Measurements from ENCODE around the gene USP34.

Gene USP34

DNA sequence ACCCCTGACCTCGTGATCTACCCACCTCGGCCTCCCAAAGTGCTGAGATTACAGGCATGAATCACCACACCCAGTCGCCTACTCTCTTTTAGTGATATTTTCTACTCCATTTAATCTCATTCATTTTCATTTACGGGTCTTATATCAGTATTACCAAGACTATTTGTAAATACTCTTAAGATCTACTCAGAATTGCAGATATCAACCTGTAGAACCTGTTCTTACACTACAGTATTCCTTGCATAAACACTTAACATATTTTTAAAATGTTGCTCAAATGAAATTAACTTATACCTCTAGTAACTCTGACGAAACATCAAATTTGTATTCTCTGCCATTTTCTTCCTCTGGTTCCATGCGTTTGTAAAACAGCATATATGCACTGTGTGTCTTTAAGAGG, 229.6 kb downstream of the USP34 start:
- TF ChIP-seq ZNF8 (CRISPR knock-in tag; IDR thresholded peaks at IDR 0.05) = no peak
- TF ChIP-seq, protein P1, sequence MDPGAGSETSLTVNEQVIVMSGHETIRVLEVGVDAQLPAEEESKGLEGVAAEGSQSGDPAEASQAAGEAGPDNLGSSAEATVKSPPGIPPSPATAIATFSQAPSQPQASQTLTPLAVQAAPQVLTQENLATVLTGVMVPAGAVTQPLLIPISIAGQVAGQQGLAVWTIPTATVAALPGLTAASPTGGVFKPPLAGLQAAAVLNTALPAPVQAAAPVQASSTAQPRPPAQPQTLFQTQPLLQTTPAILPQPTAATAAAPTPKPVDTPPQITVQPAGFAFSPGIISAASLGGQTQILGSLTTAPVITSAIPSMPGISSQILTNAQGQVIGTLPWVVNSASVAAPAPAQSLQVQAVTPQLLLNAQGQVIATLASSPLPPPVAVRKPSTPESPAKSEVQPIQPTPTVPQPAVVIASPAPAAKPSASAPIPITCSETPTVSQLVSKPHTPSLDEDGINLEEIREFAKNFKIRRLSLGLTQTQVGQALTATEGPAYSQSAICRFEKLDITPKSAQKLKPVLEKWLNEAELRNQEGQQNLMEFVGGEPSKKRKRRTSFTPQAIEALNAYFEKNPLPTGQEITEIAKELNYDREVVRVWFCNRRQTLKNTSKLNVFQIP (CRISPR knock-in tag; IDR thresholded peaks at IDR 0.05; ENCODE audit: borderline replicate concordance, low read depth) = no peak
- no peak for TF ChIP-seq SNAI2 (CRISPR knock-in tag; IDR thresholded peaks at IDR 0.05)
- no peak for TF ChIP-seq ZFP3 (CRISPR knock-in tag; IDR thresholded peaks at IDR 0.05)
- TF ChIP-seq ZNF70 (CRISPR knock-in tag; IDR thresholded peaks at IDR 0.05) = no peak
- TF ChIP-seq CSRNP3 (CRISPR knock-in tag; IDR thresholded peaks at IDR 0.05) = no peak
- no peak for TF ChIP-seq ARNTL (CRISPR knock-in tag; IDR thresholded peaks at IDR 0.05; ENCODE audit: borderline replicate concordance, low read depth)
- no peak for TF ChIP-seq ESRRG (CRISPR knock-in tag; IDR thresholded peaks at IDR 0.05)
- TF ChIP-seq TCF4 (CRISPR knock-in tag; IDR thresholded peaks at IDR 0.05; ENCODE audit: borderline replicate concordance) = no peak
- no peak for TF ChIP-seq ZNF565 (CRISPR knock-in tag; conservative IDR thresholded peaks at IDR 0.05; ENCODE audit: low read depth)
- TF ChIP-seq TSHZ2 (CRISPR knock-in tag; IDR thresholded peaks at IDR 0.05) = no peak
- no peak for TF ChIP-seq TOX (CRISPR knock-in tag; IDR thresholded peaks at IDR 0.05; ENCODE audit: borderline replicate concordance)
- TF ChIP-seq OSR1 (CRISPR knock-in tag; IDR thresholded peaks at IDR 0.05) = no peak
- TF ChIP-seq, protein P2, sequence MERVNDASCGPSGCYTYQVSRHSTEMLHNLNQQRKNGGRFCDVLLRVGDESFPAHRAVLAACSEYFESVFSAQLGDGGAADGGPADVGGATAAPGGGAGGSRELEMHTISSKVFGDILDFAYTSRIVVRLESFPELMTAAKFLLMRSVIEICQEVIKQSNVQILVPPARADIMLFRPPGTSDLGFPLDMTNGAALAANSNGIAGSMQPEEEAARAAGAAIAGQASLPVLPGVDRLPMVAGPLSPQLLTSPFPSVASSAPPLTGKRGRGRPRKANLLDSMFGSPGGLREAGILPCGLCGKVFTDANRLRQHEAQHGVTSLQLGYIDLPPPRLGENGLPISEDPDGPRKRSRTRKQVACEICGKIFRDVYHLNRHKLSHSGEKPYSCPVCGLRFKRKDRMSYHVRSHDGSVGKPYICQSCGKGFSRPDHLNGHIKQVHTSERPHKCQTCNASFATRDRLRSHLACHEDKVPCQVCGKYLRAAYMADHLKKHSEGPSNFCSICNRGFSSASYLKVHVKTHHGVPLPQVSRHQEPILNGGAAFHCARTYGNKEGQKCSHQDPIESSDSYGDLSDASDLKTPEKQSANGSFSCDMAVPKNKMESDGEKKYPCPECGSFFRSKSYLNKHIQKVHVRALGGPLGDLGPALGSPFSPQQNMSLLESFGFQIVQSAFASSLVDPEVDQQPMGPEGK (CRISPR knock-in tag; IDR thresholded peaks at IDR 0.05; ENCODE audit: borderline replicate concordance) = no peak
- no peak for TF ChIP-seq BACH2 (CRISPR knock-in tag; IDR thresholded peaks at IDR 0.05; ENCODE audit: borderline replicate concordance)
- TF ChIP-seq, protein P3, sequence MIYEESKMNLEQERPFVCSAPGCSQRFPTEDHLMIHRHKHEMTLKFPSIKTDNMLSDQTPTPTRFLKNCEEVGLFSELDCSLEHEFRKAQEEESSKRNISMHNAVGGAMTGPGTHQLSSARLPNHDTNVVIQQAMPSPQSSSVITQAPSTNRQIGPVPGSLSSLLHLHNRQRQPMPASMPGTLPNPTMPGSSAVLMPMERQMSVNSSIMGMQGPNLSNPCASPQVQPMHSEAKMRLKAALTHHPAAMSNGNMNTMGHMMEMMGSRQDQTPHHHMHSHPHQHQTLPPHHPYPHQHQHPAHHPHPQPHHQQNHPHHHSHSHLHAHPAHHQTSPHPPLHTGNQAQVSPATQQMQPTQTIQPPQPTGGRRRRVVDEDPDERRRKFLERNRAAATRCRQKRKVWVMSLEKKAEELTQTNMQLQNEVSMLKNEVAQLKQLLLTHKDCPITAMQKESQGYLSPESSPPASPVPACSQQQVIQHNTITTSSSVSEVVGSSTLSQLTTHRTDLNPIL (CRISPR knock-in tag; IDR thresholded peaks at IDR 0.05; ENCODE audit: low read depth) = no peak
- TF ChIP-seq PPARA (CRISPR knock-in tag; IDR thresholded peaks at IDR 0.05; ENCODE audit: borderline replicate concordance) = no peak
- TF ChIP-seq RARB (CRISPR knock-in tag; IDR thresholded peaks at IDR 0.05) = no peak
- TF ChIP-seq ISL1 (CRISPR knock-in tag; IDR thresholded peaks at IDR 0.05) = no peak
- no peak for TF ChIP-seq ZC3H10 (CRISPR knock-in tag; IDR thresholded peaks at IDR 0.05)
- no peak for ATAC-seq

DNA sequence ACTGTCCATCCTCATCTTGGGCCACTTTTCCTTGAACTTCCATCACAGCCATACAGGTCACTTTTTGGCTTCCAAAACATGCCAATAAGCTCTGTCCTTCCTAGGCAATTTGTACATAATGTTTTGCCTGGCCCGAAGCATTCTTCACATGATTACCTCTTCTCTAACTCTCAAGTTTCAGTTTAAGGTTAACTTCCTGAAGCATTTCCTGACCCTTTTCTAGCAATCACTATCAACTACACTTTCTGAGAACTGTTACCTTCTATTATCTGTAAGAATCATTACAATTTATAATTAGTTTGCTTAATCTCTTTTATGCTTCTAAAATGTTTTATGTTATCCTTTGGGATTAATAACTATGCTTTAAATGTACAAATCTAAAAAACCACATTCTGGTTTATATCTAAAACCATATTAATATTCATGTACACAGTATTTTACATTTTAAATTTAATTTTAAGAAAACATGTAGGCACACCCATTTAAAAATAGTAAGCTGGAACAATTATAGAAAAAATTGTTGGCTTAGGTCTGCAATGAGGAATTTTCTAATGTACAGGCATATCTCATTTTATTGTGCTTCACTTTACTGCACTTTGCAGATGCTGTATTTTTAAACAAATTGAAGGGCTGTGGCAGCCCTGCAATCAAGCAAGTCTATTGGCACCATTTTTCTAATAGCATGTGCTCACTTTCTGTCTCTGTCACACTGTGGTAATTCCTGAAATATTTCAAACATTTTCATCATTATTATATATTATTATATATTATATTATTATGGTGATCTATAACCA, 232.5 kb downstream of the USP34 start:
- no peak for TF ChIP-seq ZNF70 (CRISPR knock-in tag; IDR thresholded peaks at IDR 0.05)
- TF ChIP-seq, protein P1 (CRISPR knock-in tag; IDR thresholded peaks at IDR 0.05; ENCODE audit: borderline replicate concordance, low read depth) = no peak
- TF ChIP-seq ARNTL (CRISPR knock-in tag; IDR thresholded peaks at IDR 0.05; ENCODE audit: borderline replicate concordance, low read depth) = no peak
- no peak for TF ChIP-seq GLIS3 (CRISPR knock-in tag; IDR thresholded peaks at IDR 0.05)
- no peak for TF ChIP-seq BACH2 (CRISPR knock-in tag; IDR thresholded peaks at IDR 0.05; ENCODE audit: borderline replicate concordance)
- TF ChIP-seq, protein P2 (CRISPR knock-in tag; IDR thresholded peaks at IDR 0.05; ENCODE audit: borderline replicate concordance) = no peak
- TF ChIP-seq ZNF8 (CRISPR knock-in tag; IDR thresholded peaks at IDR 0.05) = no peak
- no peak for TF ChIP-seq RARB (CRISPR knock-in tag; IDR thresholded peaks at IDR 0.05)
- no peak for TF ChIP-seq SNAI2 (CRISPR knock-in tag; IDR thresholded peaks at IDR 0.05)
- TF ChIP-seq, protein P3 (CRISPR knock-in tag; IDR thresholded peaks at IDR 0.05; ENCODE audit: low read depth) = no peak
- no peak for TF ChIP-seq TOX (CRISPR knock-in tag; IDR thresholded peaks at IDR 0.05; ENCODE audit: borderline replicate concordance)
- no peak for TF ChIP-seq PPARA (CRISPR knock-in tag; IDR thresholded peaks at IDR 0.05; ENCODE audit: borderline replicate concordance)
- no peak for ATAC-seq
